ENCODE measurements around the gene LMOD3. TPM values are rescaled to one million over a fixed set of nuclear protein-coding genes. Genes with fewer than 3 reads are reported as not detected.

Gene LMOD3
- total and polyA plus RNA-seq, 9 of the 15 experiments (the other 6 are each of a cell fraction or from before 2014, with no cell fraction given) = 0.03 TPM; not detected in 8

DNA sequence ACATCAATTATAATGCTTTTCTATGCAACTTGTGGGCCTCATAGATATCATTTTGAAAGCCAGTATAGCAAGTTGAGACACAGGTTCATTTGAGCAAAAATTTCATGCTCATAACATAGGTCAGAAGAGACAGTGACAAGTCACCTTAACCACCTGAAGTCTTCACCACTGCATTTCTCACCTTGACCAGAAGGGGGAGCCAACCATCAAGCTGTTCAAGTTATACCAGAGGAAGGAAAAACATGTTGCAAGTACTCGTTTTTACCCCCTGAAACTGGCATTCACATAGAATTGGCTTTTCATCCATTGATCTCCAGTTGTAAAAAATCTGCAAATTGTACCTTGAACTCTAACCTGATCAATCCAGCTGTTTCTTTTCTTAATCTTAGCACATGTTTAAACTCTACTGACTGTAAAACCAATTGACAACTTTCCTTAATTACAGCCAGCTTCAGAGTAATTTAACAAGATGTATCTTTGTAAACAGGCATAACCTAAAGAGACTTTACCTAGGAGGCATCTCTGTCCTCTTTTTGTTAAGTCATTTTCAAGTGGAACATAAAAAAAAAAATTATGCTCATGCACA is 1.4 kb downstream of the LMOD3 start (continued):
- TF ChIP-seq CEBPG (CRISPR knock-in tag; IDR thresholded peaks at IDR 0.05) (no peak), CEBPG (tag; conservative IDR thresholded peaks at IDR 0.05 in 1 of 2, IDR thresholded peaks at IDR 0.05 in 1 of 2) (0 out of 4 replicates have a peak, but pooled peaks of 1 of the 2 experiments have one; percentile 20)
- TF ChIP-seq, protein P1, sequence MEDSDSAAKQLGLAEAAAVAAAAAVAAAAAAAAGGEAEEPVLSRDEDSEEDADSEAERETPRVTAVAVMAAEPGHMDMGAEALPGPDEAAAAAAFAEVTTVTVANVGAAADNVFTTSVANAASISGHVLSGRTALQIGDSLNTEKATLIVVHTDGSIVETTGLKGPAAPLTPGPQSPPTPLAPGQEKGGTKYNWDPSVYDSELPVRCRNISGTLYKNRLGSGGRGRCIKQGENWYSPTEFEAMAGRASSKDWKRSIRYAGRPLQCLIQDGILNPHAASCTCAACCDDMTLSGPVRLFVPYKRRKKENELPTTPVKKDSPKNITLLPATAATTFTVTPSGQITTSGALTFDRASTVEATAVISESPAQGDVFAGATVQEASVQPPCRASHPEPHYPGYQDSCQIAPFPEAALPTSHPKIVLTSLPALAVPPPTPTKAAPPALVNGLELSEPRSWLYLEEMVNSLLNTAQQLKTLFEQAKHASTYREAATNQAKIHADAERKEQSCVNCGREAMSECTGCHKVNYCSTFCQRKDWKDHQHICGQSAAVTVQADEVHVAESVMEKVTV (CRISPR knock-in tag; IDR thresholded peaks at IDR 0.05) = peak; percentile 68

DNA sequence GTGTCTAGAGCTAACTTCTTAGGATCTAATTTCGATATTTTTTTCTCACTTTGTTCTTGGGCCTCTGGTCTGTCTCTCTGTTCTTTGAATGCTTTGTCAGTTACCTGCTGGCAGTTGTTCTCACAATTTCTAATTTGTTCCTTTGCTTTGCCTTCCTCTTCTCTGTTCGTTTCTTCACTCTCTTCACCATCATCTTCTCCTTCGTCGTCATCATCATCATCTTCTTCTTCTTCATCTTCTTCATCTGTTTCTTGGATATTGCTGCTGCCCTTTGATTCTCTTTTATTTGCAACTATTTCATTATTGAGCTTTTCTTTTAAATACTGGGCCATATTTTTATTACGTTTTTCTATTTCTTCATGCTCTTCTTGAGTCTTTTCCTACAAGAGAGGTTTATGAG is 2.7 kb downstream of the LMOD3 start:
- CTCF ChIA-PET (ENCODE audit: low intra/inter-chr PET ratio) = no interaction called here
- 2% methylated on average over 4 of the region's 5 CpGs for WGBS (ENCODE audit: insufficient coverage, low coverage, missing lambda C conversion rate)
- Histone ChIP-seq H3K79me2 (ENCODE audit: control insufficient read depth, insufficient read depth, low read length) (no peaks in the 10 kb centered on the region), H3K27ac (ENCODE audit: extremely low read depth, low read depth, low read length) (no peak overlapping the region), H4K20me1 (replicated peaks; ENCODE audit: control insufficient read depth, insufficient read depth, low read length) (no peaks in the 10 kb centered on the region), H3K4me3 (no peak overlapping the region), H3K4me2 (ENCODE audit: insufficient read depth, low read length) (no peak overlapping the region), H3K9me1 (ENCODE audit: control insufficient read depth, insufficient read depth, low read length) (no peaks in the 10 kb centered on the region), H3K9me3 (replicated peaks; ENCODE audit: control insufficient read depth, insufficient read depth, low read depth, low read length) (no peaks in the 10 kb centered on the region), H3K9ac (ENCODE audit: insufficient read depth in 1 of 2, low read depth in 2 of 2, low read length in 2 of 2) (no peak overlapping the region), H3K36me3 (ENCODE audit: control insufficient read depth, insufficient read depth, low read length) (no peaks in the 10 kb centered on the region), H3K4me1 (replicated peaks in 1 of 2; ENCODE audit: control insufficient read depth in 2 of 2, insufficient read depth in 2 of 2, low read length in 2 of 2) (no peaks in the 10 kb centered on the region; a peak in 1 of 5 replicates), H3K27me3 (ENCODE audit: control insufficient read depth in 2 of 2, insufficient read depth in 2 of 2, low read length in 2 of 2) (no peaks in the 10 kb centered on the region), H2AFZ (ENCODE audit: low read depth, low read length) (no peak overlapping the region)
- in situ Hi-C loops (cut with MboI) = no loop called here
- POLR2A ChIA-PET = interaction anchor here (0.9 kb wide), 1 partner anchor 13 kb away, joined by 3 read pairs; no protein-coding TSS in a partner anchor
- no TSS peak for BruUV-seq (replicated peaks)
- DNase-seq (ENCODE audit: extremely low read depth in 1 of 4, low spot score in 3 of 4) (no peak), ATAC-seq (no peak), FAIRE-seq (no peak)
- intact Hi-C loops (cut with micrococcal nuclease) = loop anchor here (2.0 kb wide), 1 partner anchor 187 kb away; no protein-coding TSS in a partner anchor
- no peak for TF ChIP-seq BRD4 (IDR thresholded peaks at IDR 0.05)
- TF ChIP-seq, protein P2, sequence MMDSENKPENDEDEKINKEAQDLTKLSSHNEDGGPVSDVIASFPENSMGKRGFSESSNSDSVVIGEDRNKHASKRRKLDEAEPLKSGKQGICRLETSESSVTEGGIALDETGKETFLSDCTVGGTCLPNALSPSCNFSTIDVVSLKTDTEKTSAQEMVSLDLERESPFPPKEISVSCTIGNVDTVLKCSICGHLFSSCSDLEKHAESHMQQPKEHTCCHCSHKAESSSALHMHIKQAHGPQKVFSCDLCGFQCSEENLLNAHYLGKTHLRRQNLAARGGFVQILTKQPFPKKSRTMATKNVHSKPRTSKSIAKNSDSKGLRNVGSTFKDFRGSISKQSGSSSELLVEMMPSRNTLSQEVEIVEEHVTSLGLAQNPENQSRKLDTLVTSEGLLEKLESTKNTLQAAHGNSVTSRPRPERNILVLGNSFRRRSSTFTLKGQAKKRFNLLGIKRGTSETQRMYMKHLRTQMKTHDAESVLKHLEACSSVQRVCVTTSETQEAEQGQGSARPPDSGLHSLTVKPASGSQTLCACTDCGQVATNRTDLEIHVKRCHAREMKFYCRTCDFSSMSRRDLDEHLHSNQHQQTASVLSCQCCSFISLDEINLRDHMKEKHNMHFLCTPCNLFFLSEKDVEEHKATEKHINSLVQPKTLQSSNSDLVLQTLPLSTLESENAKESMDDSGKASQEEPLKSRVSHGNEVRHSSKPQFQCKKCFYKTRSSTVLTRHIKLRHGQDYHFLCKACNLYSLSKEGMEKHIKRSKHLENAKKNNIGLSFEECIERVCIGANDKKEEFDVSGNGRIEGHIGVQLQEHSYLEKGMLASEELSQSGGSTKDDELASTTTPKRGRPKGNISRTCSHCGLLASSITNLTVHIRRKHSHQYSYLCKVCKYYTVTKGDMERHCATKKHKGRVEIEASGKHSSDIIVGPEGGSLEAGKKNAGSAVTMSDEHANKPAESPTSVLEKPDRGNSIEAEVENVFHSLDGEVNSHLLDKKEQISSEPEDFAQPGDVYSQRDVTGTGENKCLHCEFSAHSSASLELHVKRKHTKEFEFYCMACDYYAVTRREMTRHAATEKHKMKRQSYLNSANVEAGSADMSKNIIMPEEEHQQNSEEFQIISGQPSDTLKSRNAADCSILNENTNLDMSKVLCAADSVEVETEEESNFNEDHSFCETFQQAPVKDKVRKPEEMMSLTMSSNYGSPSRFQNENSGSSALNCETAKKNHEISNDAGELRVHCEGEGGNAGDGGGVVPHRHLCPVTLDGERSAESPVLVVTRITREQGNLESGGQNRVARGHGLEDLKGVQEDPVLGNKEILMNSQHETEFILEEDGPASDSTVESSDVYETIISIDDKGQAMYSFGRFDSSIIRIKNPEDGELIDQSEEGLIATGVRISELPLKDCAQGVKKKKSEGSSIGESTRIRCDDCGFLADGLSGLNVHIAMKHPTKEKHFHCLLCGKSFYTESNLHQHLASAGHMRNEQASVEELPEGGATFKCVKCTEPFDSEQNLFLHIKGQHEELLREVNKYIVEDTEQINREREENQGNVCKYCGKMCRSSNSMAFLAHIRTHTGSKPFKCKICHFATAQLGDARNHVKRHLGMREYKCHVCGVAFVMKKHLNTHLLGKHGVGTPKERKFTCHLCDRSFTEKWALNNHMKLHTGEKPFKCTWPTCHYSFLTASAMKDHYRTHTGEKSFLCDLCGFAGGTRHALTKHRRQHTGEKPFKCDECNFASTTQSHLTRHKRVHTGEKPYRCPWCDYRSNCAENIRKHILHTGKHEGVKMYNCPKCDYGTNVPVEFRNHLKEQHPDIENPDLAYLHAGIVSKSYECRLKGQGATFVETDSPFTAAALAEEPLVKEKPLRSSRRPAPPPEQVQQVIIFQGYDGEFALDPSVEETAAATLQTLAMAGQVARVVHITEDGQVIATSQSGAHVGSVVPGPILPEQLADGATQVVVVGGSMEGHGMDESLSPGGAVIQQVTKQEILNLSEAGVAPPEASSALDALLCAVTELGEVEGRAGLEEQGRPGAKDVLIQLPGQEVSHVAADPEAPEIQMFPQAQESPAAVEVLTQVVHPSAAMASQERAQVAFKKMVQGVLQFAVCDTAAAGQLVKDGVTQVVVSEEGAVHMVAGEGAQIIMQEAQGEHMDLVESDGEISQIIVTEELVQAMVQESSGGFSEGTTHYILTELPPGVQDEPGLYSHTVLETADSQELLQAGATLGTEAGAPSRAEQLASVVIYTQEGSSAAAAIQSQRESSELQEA (IDR thresholded peaks at IDR 0.05; ENCODE audit: low read depth) = no peak
- TF ChIP-seq KAT2B (IDR thresholded peaks at IDR 0.05; ENCODE audit: low read depth, low read length) = no peak
- no peak for TF ChIP-seq NR2C1 (IDR thresholded peaks at IDR 0.05)
- TF ChIP-seq NR2C1 (tag; IDR thresholded peaks at IDR 0.05) = no peak
- no peak for TF ChIP-seq TOE1 (IDR thresholded peaks at IDR 0.05; ENCODE audit: borderline replicate concordance)
- TF ChIP-seq TOE1 (CRISPR knock-in tag; IDR thresholded peaks at IDR 0.05; ENCODE audit: borderline replicate concordance, low read depth) = no peak
- no peak for TF ChIP-seq BRD9 (IDR thresholded peaks at IDR 0.05; ENCODE audit: low read depth, partially characterized antibody)
- no peak for TF ChIP-seq POLR2G (IDR thresholded peaks at IDR 0.05; ENCODE audit: low read depth, low read length)

Data from K562 (cell line).